Middle frontal gyrus (tissue), 1 donor: ENCODE measurements around the gene PHRF1.
A peak's percentile ranks its signal among the peaks of the same experiment; 100 is the strongest.
"Not testable (repeated sequence)": the region's sequence is repeated elsewhere in the genome, so short reads cannot be mapped to it uniquely, and the experiment has no call there.

Source experiments
- DNase-seq: peaks from one replicate; pipeline ENCODE4 v3.0.0-alpha.2; 2015; ENCODE audit warnings: low spot score; ENCODE audit errors: extremely low spot score

The PHRF1 gene

DNA sequence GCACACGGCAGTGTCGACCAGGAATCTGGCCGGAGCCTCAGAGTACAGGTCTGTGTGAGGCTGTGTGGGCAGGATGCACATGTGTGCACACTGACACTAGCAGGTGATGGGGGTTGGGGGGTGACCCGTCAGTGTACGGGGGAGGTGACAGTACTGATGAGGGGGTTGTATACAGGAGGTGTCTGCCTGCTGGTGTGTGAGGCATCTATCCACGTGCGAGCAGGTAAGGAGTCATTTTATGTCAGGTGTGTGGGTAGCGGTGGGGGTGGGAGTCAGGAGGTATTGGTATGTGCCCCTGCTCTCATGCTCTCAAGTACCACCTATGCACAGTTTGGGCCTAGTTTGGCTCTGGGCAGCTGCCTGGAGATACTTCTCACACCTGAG, 4.5 kb upstream of the PHRF1 start:
- DNase-seq, result no peak

DNA sequence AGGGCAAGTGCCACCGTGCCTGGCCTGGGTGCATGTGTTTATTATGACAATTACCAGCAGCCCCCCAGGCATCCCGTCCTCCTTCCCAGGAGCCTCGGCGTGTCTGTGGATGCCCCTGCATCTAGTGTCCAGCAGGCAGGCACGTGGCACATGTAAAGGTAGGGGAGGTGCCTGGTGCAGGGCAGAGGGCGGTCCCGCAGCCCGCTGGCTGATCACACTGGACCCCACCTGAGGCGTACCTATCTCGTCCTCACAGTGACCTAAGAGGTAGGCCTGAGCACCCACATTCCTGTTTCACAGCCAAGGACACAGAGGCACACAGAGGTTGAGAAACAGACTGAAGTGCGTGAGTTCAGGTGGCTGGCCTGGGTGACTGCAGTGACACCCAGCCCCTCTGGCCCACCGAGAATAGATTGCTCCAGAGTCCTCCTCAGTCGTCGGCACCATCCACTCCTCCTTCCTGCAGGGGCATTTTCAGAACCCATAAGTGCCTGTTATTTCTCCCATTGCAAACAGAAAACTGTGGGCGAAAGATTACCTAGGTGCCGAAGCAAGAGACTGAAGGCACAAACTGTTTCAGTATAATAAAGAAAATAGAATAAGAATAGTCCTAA, 3.0 kb upstream of the PHRF1 start:
- DNase-seq, result no peak

DNA sequence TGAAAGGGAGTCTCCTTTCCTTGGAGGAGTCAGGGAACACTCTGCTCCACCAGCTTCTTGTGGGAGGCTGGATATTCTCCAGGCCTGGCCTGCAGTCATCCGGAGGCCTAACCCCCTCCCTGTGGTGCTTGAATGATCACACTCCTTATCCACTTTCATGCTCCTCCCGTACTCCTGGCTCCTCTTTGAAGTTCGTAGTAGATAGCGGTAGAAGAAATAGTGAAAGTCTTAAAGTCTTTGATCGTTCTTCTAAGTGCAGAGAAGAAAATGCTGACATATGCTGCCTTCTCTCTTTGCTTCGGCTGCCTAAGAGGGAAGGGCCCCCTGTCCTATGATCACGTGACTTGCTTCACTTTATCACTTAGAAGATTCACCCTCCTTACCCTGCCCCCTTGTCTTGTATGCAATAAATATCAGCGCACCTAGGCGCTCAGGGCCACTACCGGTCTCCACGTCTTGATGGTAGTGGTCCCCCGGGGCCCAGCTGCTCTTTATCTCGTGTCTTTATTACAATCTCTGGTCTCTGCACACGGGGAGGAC, 2.2 kb upstream of the PHRF1 start:
- DNase-seq, result not testable (repeated sequence)

DNA sequence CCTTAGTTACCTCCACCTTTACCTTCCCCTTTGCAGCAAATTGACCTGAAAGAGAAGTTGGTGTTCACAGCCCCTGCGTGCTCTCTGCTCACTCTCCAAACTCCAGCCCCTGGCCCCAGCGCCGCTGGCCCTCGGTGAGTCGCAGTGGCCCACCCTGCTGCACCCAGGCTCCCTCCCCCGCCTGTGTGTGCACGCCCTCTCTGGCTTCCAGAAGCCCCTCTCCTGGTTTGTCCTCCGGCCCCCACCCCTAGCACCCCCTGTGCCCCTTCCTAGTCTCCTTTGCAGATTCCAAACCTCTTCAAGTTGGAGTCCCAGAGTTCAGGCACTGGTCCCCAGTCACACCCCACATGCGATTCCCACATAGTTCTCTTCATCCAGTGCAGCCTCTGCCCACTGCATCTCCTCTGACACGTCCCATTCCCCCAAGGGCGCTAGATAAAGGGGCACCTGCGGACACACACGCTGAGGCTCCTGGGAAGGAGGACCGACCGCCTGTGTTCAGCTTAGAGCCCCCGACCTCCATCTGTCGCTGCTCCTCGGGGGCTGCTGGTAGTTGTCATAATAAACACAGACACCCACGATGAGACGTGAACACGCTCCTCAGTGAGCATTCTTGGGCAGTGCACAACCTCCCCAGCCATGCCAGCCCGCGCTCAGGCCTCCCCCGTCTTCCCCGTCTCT, 1.5 kb upstream of the PHRF1 start:
- DNase-seq, result no peak

DNA sequence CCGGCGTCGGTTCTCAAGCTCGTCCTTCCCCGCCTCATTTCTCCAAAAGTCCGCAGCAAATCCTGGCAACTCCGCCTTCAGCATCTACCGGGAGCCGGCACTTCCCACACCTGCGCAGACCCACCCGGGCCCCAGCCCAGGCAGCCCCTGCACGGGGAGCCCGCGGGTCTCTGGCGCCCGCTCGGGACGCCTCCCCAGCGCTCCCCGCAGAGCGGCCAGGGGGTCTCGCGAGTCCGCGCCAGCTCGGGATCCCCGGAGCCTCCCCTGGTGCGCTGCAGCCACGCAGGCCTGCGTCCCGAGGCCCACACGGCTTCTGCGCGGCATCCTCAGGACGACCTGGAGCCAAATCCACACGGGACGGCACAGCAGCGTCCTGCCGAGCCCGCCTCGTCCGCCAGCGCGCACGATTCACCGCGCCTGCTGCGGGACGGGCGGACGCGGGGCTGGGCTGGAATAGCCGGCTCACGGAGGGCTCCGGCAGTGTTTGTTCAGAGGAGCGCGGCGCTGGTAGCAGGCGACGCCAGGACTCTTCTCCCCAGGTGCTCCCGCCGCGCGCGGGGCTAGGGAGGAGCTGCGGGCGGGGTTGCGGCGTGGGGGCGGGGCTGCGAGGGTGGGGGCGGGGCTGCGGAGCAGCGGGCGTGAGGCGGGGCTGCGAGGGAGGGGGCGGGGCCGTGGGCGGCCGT, 816 bp upstream of the PHRF1 start:
- DNase-seq, result peak; percentile 16

DNA sequence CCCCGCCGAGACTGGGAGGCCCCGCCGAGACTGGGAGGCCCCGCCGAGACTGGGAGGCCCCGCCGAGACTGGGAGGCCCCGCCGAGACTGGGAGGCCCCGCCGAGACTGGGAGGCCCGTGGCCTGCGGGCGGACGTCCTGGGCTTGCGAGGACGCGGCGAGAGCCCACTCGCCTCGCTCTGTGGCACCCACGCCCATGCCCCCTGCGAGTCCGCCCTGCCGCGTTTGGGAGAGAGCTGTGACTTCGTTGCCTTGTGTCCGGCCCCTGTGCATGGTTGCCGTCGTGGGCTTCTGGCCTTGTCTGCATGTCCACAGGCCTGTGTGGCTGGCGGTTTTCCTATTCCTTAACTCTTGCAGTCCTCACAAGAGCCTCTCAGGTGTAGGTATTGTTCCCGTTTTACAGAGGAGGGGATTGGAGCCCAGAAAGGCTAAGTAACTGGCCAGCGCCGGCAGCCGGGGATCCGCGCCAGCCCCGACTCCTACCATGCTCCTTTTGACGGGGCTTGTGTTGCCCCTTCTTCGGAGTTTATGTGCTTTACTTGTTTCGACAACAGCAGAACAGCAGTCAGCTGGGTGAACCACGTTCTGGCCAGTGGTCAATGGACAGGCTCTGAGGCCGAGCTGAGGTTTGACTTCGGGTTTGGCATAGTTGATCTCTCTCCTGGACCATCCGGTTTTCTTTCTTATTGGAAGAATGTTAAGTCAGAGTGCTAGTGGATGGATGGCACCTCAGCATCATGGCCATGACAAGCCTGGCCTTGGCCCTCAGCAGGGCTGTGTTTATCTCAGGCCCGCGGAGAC, 741 bp downstream of the PHRF1 start:
- no peak for DNase-seq

DNA sequence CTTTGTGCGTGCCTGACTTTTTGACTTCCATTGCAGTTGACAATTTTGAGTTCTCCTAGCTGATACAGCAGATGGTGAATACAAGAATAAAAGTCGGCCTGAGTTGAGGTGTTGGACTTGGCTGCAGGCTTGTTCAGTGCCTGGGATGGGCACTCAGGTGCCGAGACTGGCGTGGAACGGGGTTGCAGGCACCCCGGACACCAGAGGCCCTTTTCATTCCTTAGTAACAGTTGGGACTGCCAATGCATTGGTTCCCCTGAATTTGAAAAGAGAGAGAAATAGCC, 1.3 kb downstream of the PHRF1 start:
- DNase-seq, result no peak

DNA sequence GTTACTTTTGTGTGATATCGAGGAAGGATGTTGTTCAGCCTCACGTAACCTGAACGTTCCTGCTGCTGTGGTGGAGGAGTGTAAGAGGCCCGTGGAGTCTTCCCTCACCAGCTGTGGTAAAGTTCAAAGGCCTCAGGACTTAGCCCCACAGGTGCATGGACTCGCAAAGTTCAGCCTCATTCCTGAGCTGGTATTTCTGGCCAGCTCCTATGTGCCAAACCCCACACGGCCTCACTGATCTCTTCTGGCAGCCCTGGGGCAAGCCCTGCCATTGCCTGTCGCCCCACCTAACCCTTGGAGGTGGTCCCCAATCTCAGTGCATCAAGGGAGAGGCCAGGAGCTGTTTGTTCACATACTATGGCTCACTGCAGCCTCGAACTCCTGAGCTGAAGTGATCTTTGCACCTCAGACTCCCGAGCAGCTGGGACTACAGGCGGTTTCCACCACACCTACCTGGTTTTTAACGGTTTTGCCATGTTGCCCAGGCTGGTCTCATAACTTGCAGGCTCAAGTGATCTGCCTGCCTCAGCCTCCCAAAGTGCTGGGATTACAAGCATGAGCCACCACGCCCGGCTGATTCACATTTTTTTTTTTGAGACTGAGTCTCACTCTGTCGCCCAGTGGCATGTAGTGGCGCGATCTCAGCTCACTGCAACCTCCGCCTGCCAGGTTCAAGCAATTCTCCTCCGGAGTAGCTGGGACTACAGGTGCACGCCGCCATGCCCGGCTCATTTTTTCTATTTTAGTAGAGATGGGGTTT, 2.2 kb downstream of the PHRF1 start:
- DNase-seq, result no peak

DNA sequence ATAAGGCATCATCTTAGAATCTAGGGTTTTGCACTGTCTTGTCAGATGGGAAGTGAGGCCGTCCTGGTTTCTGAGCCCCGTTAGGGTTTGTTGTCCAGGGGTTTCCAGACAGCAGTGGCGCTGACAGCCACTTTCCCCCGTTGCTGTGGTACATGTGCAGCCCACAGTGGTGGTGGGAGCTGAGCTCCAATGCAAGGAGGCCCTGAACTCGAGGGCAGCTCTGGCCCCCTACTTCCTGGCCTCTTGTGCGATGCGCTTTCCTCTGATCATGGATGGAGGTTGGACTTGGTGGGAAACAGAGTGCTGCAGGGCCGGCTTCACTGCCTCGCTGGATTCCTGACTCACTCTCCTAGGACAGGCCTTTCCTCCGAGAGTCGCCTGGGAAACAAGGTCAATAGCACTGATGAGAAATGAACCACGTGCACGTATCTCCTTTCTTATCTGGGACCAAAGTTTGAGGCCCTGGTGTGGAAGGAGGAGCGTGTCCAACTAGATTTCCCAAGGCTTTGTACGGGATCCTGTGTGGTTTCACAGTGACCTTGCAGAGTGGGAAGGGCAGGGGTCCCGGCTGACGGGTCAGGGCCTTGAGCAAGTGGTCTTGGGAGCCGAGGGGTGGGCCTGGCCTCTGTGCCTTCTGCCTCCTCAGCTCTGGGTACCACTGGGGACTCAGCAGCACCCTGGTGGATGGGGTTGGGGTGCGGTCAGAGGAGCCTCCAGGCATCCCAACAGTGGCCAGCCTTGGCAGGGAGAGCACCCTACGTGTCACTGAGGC, 3.7 kb downstream of the PHRF1 start:
- no peak for DNase-seq

DNA sequence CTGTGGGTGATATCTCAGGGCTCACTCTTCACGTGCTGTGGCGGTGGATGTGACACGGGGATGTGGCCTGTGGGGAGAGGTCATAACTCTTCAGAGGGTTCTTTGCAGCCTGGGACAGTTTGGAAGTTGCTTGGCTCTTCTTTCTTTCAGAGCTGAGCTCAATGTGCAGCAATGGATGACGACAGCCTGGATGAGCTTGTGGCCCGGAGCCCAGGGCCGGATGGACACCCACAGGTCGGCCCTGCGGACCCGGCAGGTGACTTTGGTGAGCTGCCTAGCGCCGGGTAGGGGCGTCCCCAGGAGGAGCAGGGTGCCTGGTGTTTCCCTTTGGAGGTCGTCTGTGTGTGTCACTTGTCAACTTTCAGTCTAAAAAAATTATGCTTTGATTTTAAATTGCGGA, 5.1 kb downstream of the PHRF1 start:
- no peak for DNase-seq

DNA sequence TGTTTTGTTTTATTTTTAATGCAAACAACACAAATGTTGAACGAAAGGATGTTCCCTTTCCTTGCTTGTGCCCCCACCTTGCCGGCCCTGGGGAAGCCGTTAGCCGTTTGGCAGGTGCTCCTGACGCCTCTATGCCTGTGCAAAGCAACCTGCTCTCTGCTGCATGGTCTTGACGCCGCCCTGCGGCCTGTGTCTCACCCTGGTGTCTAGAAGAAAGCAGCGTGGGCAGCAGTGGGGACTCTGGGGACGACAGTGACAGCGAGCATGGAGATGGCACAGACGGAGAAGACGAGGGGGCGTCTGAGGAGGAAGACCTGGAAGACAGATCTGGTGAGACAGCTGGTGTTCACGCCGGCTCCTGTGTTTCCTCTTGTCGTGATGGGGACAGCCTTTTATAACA, 5.5 kb downstream of the PHRF1 start:
- peak; percentile 73 for DNase-seq

DNA sequence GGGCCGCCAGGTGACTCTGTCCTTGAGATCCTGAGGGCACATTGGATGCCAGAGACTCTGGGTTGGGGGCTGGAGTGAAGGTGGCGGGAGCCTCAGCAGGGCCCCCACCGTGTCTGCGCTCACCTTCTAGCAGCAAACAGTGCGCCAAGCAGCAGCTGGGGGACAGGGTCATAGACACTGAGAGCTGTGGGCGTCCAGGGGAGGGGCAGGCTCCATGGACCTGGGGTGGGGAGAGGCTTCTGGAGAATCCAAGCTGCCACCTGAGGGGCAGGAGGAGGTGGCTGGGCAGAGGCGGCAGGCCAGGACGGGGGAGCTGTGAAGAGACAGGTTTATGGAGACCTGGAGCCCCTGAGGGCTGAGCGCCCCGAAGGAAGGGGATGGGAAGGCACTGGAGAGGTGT, 8.0 kb downstream of the PHRF1 start:
- DNase-seq, result no peak

DNA sequence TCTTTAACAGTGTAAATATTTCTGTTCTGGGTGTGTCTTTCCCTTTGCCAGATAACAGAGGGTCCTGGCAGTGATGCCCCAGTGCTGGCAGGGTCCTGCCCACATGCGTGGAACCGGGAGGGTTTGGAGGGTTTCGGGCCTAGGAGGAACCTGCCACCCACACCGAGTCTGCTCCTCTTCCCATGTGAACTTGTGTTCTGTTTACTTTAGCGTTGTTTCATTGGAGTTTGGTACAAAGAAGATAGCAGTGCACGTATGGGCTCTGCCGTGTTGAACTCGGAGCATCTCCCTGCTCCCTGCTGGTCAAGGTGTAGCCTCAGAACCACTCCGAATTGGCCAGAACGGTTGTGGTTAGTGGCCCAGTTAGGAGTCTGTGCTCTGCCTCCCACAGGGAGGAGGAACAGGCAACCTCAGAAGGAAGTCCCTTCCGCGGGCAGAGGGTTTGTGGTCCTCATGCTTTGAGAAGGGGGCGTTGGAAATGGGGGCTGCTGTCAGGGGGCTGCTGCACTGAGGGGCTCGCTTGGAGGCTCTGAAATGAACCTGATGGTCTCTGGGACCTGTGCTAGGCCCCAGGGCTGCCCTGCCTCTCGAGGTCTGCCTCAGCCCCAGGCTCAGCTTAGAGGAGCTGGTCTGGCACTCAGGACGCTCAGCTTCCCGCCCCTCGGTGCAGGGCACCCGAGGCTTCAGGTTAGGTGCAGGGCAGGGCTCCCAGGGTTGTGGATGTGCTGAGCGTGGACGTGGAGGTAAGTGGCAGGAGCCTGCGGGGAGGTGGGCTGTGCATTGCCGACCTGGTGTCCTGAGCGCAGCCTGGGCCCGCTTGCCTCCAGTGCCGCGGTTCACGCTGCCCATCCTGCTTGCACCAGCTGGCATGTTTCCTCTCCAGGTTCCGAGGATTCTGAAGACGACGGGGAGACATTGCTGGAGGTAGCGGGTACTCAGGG, 10.4 kb downstream of the PHRF1 start:
- no peak for DNase-seq

DNA sequence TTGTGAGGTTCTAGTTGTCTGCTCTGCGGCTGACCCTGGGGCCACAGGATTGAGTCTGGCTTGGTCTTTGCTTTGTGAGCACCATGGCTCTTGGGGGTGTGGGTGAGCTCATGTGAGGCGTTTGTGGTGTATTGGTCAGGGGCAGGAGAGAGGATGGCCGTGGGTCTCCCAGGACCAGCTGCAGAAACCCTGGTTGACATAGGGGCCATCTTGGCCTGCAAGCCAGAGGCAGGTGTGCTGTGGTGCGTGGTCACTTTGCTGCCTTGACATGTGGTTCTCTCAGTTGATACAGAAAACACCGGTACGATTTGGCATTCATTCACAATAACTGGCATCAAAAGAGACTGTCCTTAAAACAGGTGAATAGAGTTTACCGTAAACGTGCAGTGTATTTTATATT, 11.3 kb downstream of the PHRF1 start:
- no peak for DNase-seq

DNA sequence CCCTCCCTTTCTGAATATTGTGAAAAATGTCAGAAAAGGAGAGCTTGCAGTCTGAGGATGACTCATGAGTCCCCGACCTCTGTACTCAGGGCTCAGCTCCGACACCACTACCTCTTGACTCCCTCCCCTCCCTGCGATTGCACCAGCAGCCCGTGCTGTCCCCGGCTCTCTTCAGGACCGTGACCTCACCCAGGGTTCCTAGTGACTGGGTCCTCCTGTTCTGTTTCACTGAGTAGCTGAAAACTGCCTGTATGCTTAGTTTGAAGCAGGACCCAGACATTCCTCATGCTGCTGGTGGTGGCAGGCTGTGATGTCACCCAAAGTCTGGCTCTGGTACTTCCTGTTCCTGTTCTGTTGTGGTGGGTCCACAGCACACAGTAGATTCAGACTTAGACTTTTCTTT, 11.7 kb downstream of the PHRF1 start:
- DNase-seq, result no peak

DNA sequence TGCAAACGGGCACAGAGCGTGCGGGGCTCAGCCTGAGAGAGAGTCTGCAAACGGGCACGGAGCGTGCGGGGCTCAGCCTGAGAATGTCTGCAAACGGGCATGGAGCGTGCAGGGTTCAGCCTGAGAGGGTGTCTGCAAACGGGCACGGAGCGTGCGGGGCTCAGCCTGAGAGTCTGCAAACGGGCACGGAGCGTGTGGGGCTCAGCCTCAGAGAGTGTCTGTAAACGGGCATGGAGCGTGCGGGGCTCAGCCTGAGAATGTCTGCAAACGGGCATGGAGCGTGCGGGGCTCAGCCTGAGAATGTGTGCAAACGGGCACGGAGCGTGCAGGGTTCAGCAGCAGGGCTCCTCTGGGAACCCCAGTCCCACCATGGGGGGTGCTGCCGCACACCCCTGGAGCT, 13.5 kb downstream of the PHRF1 start:
- DNase-seq, result no peak

DNA sequence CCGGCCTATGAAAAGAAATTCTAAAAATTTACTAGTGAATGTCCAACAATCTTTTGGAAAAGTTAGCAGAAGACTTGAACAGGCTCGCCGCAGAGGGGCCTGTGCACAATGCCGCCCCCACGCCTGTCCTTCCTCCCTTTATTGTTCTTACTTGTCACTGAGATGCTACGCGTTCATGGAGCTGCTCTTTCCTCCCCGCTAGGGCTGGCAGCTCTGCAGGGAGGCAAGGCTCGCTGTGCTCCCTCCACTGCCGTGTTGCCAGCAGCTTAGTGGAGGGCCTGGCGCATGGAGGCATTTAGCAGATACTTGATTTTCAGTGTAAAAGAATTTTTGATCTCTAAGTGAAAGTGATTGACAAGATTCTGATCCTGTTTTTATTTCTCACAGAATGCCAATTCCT, 14.7 kb downstream of the PHRF1 start:
- DNase-seq, result no peak

DNA sequence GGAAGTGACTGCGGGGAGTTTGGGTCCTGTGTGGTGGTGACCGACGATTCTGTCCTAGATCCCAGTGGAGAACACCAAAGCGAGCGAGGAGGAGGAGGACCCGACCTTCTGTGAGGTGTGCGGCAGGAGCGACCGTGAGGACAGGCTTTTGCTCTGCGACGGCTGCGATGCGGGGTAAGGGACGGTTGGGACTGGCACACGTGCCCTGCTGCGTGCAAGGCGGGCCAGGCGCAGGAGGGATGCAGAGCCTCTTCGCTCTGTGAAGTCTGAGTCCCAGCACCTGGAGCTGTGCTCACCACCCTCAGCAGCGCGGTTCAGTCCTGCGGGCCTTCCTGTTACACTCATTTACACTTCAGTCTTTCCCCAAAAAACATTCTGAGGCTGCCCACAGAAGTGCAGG, 16.2 kb downstream of the PHRF1 start:
- no peak for DNase-seq

DNA sequence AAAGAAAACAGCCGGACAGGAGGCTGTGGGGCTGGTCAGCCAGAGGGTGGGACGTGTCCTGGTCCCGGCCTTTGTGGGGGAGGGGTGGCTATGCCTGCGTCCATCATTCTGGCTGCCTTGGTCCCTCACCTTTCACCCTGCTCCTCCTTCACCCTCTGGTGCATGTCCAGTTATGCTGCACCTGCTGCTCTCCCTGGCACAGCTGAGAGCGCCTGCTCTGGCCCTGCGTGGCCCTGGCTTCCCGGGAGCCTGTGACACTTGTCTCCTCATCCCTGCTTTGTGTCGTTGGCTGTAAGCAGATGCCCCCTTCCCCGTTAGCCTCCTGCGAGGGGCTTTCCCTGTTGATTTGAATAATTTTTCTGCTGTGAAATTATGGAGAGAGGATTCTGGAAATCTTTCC, 16.6 kb downstream of the PHRF1 start:
- no peak for DNase-seq
